AG09309 (cell line): ENCODE measurements around the gene SEC11A.

Source experiments
- DNase-seq: peaks from one replicate; pipeline ENCODE4 v3.0.0-alpha.2; 2010; ENCODE audit warnings: low read depth
- H3K4me3 ChIP-seq: 2 replicates; pipeline ENCODE4 v1.5.1; 2011; ENCODE audit warnings: mild to moderate bottlenecking, low read depth, low read length, moderate library complexity; ENCODE audit not compliant: control insufficient read depth
- CTCF ChIP-seq: IDR thresholded peaks from 2 replicates; pipeline ENCODE4 v1.5.1; 2011; ENCODE audit warnings: mild to moderate bottlenecking, low read depth, low read length, inconsistent platforms; ENCODE audit not compliant: insufficient read depth, control insufficient read depth; ENCODE audit errors: missing control alignments

The SEC11A gene

DNA sequence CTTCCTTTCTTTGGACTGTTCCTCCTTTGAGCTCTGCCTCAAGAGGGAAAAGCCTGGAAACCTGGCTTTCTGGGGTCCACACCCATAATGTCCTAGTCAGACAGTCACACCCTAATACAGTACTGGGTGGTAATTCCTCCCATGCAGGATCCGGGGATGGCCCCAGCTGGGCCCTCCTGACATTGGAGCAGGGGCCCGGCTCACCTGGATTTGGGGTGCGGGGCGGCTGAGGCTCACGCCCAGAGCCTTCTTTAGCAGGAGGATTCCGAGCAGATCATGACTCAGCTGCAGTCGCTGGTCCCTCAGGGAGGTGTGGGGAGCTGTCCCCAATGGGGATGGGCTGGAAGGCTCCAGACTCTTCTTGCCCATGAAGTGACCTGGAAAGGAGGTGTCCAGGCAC, 59.0 kb downstream of the SEC11A start:
- no peak overlapping the region for H3K4me3 ChIP-seq
- TF ChIP-seq CTCF = no peak
- DNase-seq = no peak

DNA sequence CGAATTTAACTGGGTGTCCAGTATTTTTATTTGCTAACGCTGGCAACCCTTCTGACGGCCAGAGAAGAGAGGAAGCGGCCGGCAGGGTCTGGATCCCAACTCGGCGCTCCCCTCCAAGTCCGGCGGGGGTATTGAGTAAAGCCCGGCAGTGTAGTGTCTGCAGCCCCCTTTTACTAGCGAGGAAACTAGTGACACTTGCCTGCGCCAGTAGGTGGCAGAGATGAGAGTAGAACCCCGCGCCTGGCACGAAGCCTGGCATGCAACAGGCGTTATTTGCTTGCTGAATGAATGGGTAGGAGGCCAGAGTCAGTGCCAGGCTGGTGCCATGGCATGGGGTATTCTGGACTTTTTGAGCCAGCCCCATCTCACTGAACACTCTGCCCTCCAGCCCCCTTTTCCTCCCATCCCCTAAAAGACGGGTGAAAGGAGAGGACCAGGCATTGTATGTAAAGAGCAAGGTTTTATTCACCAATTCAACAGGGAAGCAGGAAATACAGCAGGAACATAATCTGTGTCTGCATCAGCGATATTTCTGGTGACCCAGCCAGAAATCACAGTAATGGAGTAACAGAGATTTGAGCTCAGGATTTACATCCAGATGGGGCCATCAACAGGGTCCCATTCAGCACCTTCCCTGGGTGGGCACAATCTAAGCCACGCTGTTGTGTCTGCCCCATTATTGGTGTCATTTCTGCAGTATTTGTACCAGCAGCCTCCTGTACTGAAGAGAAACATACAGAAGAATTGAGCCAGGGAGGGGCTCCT, 61.1 kb downstream of the SEC11A start:
- peak; percentile 81 for TF ChIP-seq CTCF
- peak; percentile 42 for DNase-seq
- H3K4me3 ChIP-seq = peak overlapping the region; percentile 55

DNA sequence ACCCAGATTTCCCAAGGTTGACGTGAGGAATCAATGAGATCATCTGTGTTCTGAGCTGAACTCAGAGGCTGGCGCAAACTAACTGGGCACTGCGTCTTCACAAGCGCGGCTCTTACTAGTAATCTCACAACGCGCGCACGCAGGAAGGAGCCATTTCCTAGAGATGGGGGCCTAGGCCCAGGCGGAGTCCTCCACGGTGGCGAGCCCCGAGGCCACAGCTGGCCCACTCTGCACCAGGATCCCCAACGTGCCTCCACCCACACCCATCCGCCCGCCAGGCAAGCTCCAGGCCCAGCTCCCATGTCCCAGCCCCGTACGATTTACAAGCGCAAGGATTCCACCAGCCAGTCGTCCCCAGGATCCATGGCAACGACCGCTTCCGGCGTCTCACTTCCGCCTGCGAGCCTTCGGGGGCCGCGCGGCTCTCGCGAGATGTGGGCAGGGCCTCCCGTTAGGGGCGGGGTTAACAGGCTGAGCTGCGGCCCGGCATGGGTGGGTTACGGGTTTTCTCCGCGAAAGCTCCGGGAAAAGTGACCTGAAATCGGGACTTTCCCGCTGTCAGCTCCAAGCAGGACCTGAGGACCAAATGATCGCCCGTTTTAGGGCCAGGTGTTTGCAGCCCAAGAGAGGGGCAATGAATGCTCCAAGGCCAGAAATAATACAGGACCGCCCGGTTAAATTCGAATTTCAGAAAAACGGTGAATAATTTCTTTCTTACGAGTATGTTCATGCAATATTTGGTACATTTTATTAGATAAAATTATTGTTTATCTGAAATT, 61.8 kb downstream of the SEC11A start, which contains the start of gene WDR73:
TSS of gene WDR73 (minus strand) at position 374 of the 779 bp plus-strand sequence. CDS start at position 365, 9 bp downstream.
- peak; percentile 63 for DNase-seq
- H3K4me3 ChIP-seq = peak within 1 kb of the TSS; percentile 55
- TF ChIP-seq CTCF = no peak

DNA sequence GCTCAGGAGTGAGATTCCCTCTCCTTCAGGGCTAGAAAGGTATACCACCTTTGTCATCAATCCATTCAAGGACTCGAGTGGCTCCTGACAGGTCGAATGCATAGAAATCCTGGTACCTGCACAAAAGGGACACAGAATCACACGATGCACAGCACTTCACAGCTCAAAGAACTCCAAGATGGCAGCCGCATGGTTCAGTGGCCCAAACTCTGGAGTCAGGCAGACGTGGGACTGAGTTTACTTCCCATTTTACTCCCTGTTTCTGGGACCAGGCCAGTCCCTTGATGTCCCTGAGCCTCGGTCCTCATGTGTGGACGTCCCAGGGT, 62.4 kb downstream of the SEC11A start:
- no peak for TF ChIP-seq CTCF
- no peak for DNase-seq
- H3K4me3 ChIP-seq = peak overlapping the region; percentile 55

- no peak for TF ChIP-seq CTCF
- H3K4me3 ChIP-seq = no peak overlapping the region
- no peak for DNase-seq
Measured at GRCh38 chr15:84649706-84650105, 66.2 kb downstream of the SEC11A start.

DNA sequence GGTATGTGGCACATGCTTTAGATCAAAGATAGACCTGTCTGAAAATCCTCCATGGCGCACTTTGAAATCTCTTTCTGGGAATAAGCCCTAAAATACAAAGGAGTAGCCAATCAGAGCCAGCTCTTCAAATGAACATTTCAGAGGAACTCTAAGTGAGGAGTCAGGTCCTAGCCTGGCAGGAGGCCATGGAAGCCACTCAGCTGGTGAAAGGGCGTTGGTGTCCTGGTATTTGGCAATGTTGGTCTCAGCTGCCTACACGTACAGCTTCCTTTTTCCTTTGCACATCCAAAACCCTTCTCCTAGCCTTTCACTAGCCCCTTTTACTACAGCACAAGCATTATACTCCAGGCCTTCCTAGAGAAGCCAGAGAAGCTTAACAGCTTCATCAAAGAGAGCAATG, 67.4 kb downstream of the SEC11A start:
- no peak for TF ChIP-seq CTCF
- DNase-seq = no peak
- H3K4me3 ChIP-seq = no peak overlapping the region

DNA sequence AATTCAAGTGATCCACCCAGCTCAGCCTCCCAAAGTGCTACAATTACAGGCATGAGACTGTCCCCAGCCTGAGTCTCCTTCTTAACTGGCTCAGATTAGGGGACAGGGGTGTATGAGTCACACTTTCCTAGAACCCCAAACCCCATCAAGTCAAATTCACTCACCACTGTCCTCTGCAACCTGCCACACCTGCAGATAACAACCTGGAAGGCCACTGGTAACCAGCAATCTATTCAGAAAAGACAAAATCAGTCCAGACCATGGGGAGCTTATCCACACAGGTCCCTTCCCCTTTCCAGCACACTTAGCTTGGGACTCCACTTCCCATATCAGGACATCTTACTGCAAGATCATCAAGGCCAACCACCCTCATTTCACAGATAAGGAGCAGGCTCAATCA, 68.2 kb downstream of the SEC11A start:
- no peak overlapping the region for H3K4me3 ChIP-seq
- no peak for DNase-seq
- no peak for TF ChIP-seq CTCF
